ENCODE measurements around the gene SETD5.

The SETD5 gene

GRCh38 chr3:9401986-9402385, 4.6 kb downstream of the SETD5 start:
- no peak for TF ChIP-seq CTCF (IDR thresholded peaks at IDR 0.05; ENCODE audit: borderline replicate concordance, insufficient read depth, low read depth, low read length)
- no peak overlapping the region for H3K4me3 ChIP-seq (ENCODE audit: low read depth, low read length)

GRCh38 chr3:9402410-9403228, 5.2 kb downstream of the SETD5 start:
- no peak overlapping the region for H3K4me3 ChIP-seq (ENCODE audit: low read depth, low read length)
- TF ChIP-seq CTCF (IDR thresholded peaks at IDR 0.05; ENCODE audit: borderline replicate concordance, insufficient read depth, low read depth, low read length): no peak

- no peak overlapping the region for H3K4me3 ChIP-seq (ENCODE audit: low read depth, low read length)
- TF ChIP-seq CTCF (IDR thresholded peaks at IDR 0.05; ENCODE audit: borderline replicate concordance, insufficient read depth, low read depth, low read length): no peak
Measured at GRCh38 chr3:9403463-9403862, 6.0 kb downstream of the SETD5 start.

- no peak overlapping the region for H3K4me3 ChIP-seq (ENCODE audit: low read depth, low read length)
- TF ChIP-seq CTCF (IDR thresholded peaks at IDR 0.05; ENCODE audit: borderline replicate concordance, insufficient read depth, low read depth, low read length): peak; percentile 28; the same call in 1 of the 2 replicates
Measured at GRCh38 chr3:9404680-9405079, 7.3 kb downstream of the SETD5 start.

- H3K4me3 ChIP-seq (ENCODE audit: low read depth, low read length): no peak overlapping the region
- TF ChIP-seq CTCF (IDR thresholded peaks at IDR 0.05; ENCODE audit: borderline replicate concordance, insufficient read depth, low read depth, low read length): no peak
Measured at GRCh38 chr3:9405756-9406155, 8.3 kb downstream of the SETD5 start.

- no peak overlapping the region for H3K4me3 ChIP-seq (ENCODE audit: low read depth, low read length)
- TF ChIP-seq CTCF (IDR thresholded peaks at IDR 0.05; ENCODE audit: borderline replicate concordance, insufficient read depth, low read depth, low read length): no peak
Measured at GRCh38 chr3:9406856-9407626, 9.6 kb downstream of the SETD5 start.
